Measurements from ENCODE around the gene ZFP1. TPM values are rescaled to one million over a fixed set of nuclear protein-coding genes. Genes with fewer than 3 reads are reported as not detected.

The ZFP1 gene
- total RNA-seq, 3 donors from 2014 or later: 7.0 to 16.0 (median 12.5) TPM

- no peak within 1 kb of the TSS for H3K4me3 ChIP-seq
- no peak within 1 kb of the TSS for H3K27ac ChIP-seq
- intact Hi-C loops (cut with DNase I; ENCODE audit: low total_unique reads): no loop called here
- H3K9me3 ChIP-seq: no peaks in the 10 kb centered on the region
- DNase-seq (ENCODE audit: low spot score in 2 of 2): no peak
- no peaks in the 10 kb centered on the region for H3K36me3 ChIP-seq
- H3K4me1 ChIP-seq: no peaks in the 10 kb centered on the region
- no peaks in the 10 kb centered on the region for H3K27me3 ChIP-seq
- TF ChIP-seq POLR2A (IDR thresholded peaks at IDR 0.05) (no peak), POLR2AphosphoS5 (IDR thresholded peaks at IDR 0.05) (no peak), CTCF (IDR thresholded peaks at IDR 0.05) (no peak)
Measured at GRCh38 chr16:75218256-75219076, 70.1 kb downstream of the ZFP1 start, which contains the start of gene CTRB1. CTRB1 (plus strand) TSS chr16:75218988; CDS start chr16:75219008, 20 bp downstream.

- H3K36me3 ChIP-seq: no peaks in the 10 kb centered on the region
- intact Hi-C loops (cut with DNase I; ENCODE audit: low total_unique reads): no loop called here
- H3K27ac ChIP-seq: no peak overlapping the region
- no peak for DNase-seq (ENCODE audit: low spot score in 2 of 2)
- H3K4me3 ChIP-seq: no peak overlapping the region
- TF ChIP-seq POLR2A (IDR thresholded peaks at IDR 0.05) (no peak), CTCF (IDR thresholded peaks at IDR 0.05) (no peak), POLR2AphosphoS5 (IDR thresholded peaks at IDR 0.05) (no peak)
- H3K27me3 ChIP-seq: no peaks in the 10 kb centered on the region
- no peaks in the 10 kb centered on the region for H3K9me3 ChIP-seq
- no peaks in the 10 kb centered on the region for H3K4me1 ChIP-seq
Measured at GRCh38 chr16:75219088-75219487, 70.8 kb downstream of the ZFP1 start.

GRCh38 chr16:75219838-75220237 is 71.5 kb downstream of the ZFP1 start:
- H3K27ac ChIP-seq: no peak overlapping the region
- no peak for TF ChIP-seq CTCF (IDR thresholded peaks at IDR 0.05)
- no peak for TF ChIP-seq POLR2AphosphoS5 (IDR thresholded peaks at IDR 0.05)
- TF ChIP-seq POLR2A (IDR thresholded peaks at IDR 0.05): no peak
- intact Hi-C loops (cut with DNase I; ENCODE audit: low total_unique reads): no loop called here

More at GRCh38 chr16:75219838-75220237, 71.5 kb downstream of the ZFP1 start:
- peaks cover 0 to 6% of the 10 kb centered on the region in 2 donors for H3K27me3 ChIP-seq
- H3K4me1 ChIP-seq: no peaks in the 10 kb centered on the region
- DNase-seq (ENCODE audit: low spot score in 2 of 2): no peak
- H3K4me3 ChIP-seq: no peak overlapping the region
- H3K36me3 ChIP-seq: no peaks in the 10 kb centered on the region
- H3K9me3 ChIP-seq: no peaks in the 10 kb centered on the region

Other genes starting within 250 kb of the ZFP1 start
- 10 to 100 TPM; 21.8 to 61.0 (median 43.6) TPM for gene WDR59, start 163.4 kb upstream of the ZFP1 start, total RNA-seq
- gene ZNRF1, start 149.5 kb upstream of the ZFP1 start, total RNA-seq: 10 to 100 TPM; 12.8 to 27.5 (median 24.4) TPM
- gene LDHD, start 31.7 kb upstream of the ZFP1 start, total RNA-seq: 10 to 100 TPM; 10.5 to 17.6 (median 10.7) TPM
- gene CTRB2, start 58.6 kb downstream of the ZFP1 start, total RNA-seq: not detected
- gene CTRB1, start 70.5 kb downstream of the ZFP1 start, total RNA-seq: not detected
- 10 to 100 TPM; 13.6 to 38.7 (median 32.9) TPM for gene BCAR1, start 103.1 kb downstream of the ZFP1 start, total RNA-seq

Measured in breast epithelium (tissue), 4 donors.